Stimulated activated CD8-positive, alpha-beta memory T cell treated with anti-CD3 and anti-CD28 coated beads, Interleukin-12 subunit alpha, Interleukin-12 subunit beta, amount 100 ng/mL, for 24 hours (primary cell): ENCODE results near the gene CCDC179.

ENCODE experiments used
- DNase-seq: peaks from one replicate; pipeline ENCODE4 v3.0.0-alpha.2; 2020; ENCODE audit errors: extremely low read depth

CCDC179 gene

GRCh38 chr11:22860241-22860640, at the start of gene CCDC179:
TSS of gene CCDC179 (minus strand) at chr11:22860474. CDS start at chr11:22860421, 53 bp downstream.
- DNase-seq = no peak

GRCh38 chr11:22903782-22904181, 43.5 kb upstream of the CCDC179 start:
- DNase-seq = no peak

GRCh38 chr11:22901603-22902002, 41.3 kb upstream of the CCDC179 start:
- no peak for DNase-seq

GRCh38 chr11:22900764-22901486, 40.7 kb upstream of the CCDC179 start:
- DNase-seq = no peak

- no peak for DNase-seq
Measured at GRCh38 chr11:22898036-22898435, 37.8 kb upstream of the CCDC179 start.

GRCh38 chr11:22890227-22890626, 30.0 kb upstream of the CCDC179 start:
- no peak for DNase-seq

GRCh38 chr11:22884217-22884616, 23.9 kb upstream of the CCDC179 start:
- DNase-seq = no peak

GRCh38 chr11:22879630-22880029, 19.4 kb upstream of the CCDC179 start:
- DNase-seq = no peak

- no peak for DNase-seq
Measured at GRCh38 chr11:22878604-22879003, 18.3 kb upstream of the CCDC179 start.

GRCh38 chr11:22878039-22878438, 17.8 kb upstream of the CCDC179 start:
- no peak for DNase-seq

- no peak for DNase-seq
Measured at GRCh38 chr11:22875869-22876473, 15.7 kb upstream of the CCDC179 start.

GRCh38 chr11:22869325-22869724, 9.1 kb upstream of the CCDC179 start:
- DNase-seq = no peak

- no peak for DNase-seq
Measured at GRCh38 chr11:22859756-22860155, 518 bp downstream of the CCDC179 start.

GRCh38 chr11:22851477-22851876, 8.8 kb downstream of the CCDC179 start:
- DNase-seq = no peak

GRCh38 chr11:22846726-22847125, 13.5 kb downstream of the CCDC179 start:
- no peak for DNase-seq

GRCh38 chr11:22832315-22833015, 27.8 kb downstream of the CCDC179 start:
- no peak for DNase-seq

GRCh38 chr11:22830082-22830414, 30.2 kb downstream of the CCDC179 start:
- no peak for DNase-seq

- peak; percentile 87 for DNase-seq
Measured at GRCh38 chr11:22829231-22830081, 30.8 kb downstream of the CCDC179 start, which contains the start of gene SVIP. TSS of gene SVIP (minus strand) at chr11:22829801. CDS start at chr11:22829748, 53 bp downstream.

- DNase-seq = no peak
Measured at GRCh38 chr11:22828373-22828772, 31.9 kb downstream of the CCDC179 start.

GRCh38 chr11:22822203-22822602, 38.1 kb downstream of the CCDC179 start:
- DNase-seq = no peak

- DNase-seq = no peak
Measured at GRCh38 chr11:22809893-22810292, 50.4 kb downstream of the CCDC179 start.
